Measurements from ENCODE around the gene GPI.

DNA sequence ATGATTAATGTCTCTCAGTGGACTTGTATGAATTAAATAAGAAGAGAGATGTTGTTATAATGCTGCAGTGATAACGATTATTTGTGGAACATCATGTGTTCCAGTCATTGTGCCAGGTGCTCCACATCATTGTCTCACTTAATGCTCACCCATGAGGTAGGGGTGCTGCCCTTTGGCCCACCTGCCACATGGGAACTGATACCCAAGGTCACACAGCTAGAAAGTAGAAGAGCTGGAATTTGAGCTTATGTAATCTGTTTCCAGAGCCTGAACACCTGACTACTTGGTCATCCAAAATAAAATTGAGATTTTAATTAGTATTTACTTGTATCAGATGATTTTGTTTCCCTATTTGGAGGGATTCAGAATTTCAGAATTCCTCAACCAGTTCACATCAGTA, 36.0 kb upstream of the GPI start:
- no peak for TF ChIP-seq HDGF (IDR thresholded peaks at IDR 0.05; ENCODE audit: borderline replicate concordance)
- no peak for TF ChIP-seq L3MBTL2 (conservative IDR thresholded peaks at IDR 0.05)
- TF ChIP-seq ELF4 (IDR thresholded peaks at IDR 0.05) = no peak
- TF ChIP-seq ZNF384 (IDR thresholded peaks at IDR 0.05) = no peak
- no peak for TF ChIP-seq NFRKB (IDR thresholded peaks at IDR 0.05)
- no peak for TF ChIP-seq CTBP1 (IDR thresholded peaks at IDR 0.05; ENCODE audit: borderline replicate concordance)
- no peak for TF ChIP-seq FOXM1 (IDR thresholded peaks at IDR 0.05; ENCODE audit: borderline replicate concordance)
- TF ChIP-seq SUZ12 (IDR thresholded peaks at IDR 0.05) = no peak
- no peak for TF ChIP-seq SP1 (IDR thresholded peaks at IDR 0.05)
- no peak for TF ChIP-seq TARDBP (IDR thresholded peaks at IDR 0.05)
- TF ChIP-seq LEF1 (IDR thresholded peaks at IDR 0.05; ENCODE audit: borderline replicate concordance) = no peak
